Endothelial cell of umbilical vein (primary cell): ENCODE data around the gene DMRTB1. TPM values are rescaled to one million over a fixed set of nuclear protein-coding genes. Genes with fewer than 3 reads are reported as not detected.

Experiments
- BruUV-seq: library from RNA; stranded (reverse); fragments of 400-500 nt; replicated peaks from 2 replicates; lab custom pipeline; 2021; lab: Mats Ljungman, UMichigan
- CTCF ChIA-PET: fragments of 300-600, 350-600 bp; sonication (Branson Sonifier 250); formaldehyde crosslinking; loops from one replicate; lab custom pipeline; 2021; ENCODE audit warnings: antibody characterized with exemption, inconsistent platforms; lab: Charles Lee
- POLR2A ChIA-PET: fragments of 300-600, 350-600 bp; sonication (Branson Sonifier 250); formaldehyde crosslinking; loops from one replicate; lab custom pipeline; 2021; ENCODE audit warnings: antibody characterized with exemption, inconsistent platforms; lab: Charles Lee
- DNase-seq: peaks from one replicate; pipeline ENCODE4 v3.0.0-alpha.2; 2011; ENCODE audit warnings: low read depth, low spot score
- FAIRE-seq: peaks from 2 replicates; lab custom pipeline; 2011; peaks lifted over from hg19 to GRCh38; lab: Jason Lieb, UNC
- H2AFZ ChIP-seq: 2 replicates; pipeline ENCODE4 v1.6.0; 2012; ENCODE audit warnings: low read depth, low read length, control low read depth, inconsistent platforms
- H3K27ac ChIP-seq: 2 replicates; pipeline ENCODE4 v1.5.1; 2011; ENCODE audit warnings: low read depth, mild to moderate bottlenecking, control low read depth, low read length, moderate library complexity; ENCODE audit not compliant: insufficient read depth
- H3K27me3 ChIP-seq, 2 experiments: 2 replicates each; pipeline versions ENCODE4 v1.6.0 to v1.6.1; 2011; ENCODE audit warnings: low read length in 2 of 2, mixed read lengths in 1 of 2; ENCODE audit not compliant: control insufficient read depth in 2 of 2, insufficient read depth in 2 of 2
- H3K36me3 ChIP-seq, 2 experiments: 2 replicates in 1 of 2; 3 replicates in 1 of 2; pipeline ENCODE4 v1.5.1; 2011; ENCODE audit warnings: low read length in 2 of 2, mild to moderate bottlenecking in 1 of 2, moderate library complexity in 1 of 2; ENCODE audit not compliant: control insufficient read depth in 2 of 2, insufficient read depth in 2 of 2; ENCODE audit errors: extremely low read depth in 1 of 2
- H3K4me1 ChIP-seq: 3 replicates; pipeline ENCODE4 v1.5.1; 2011; ENCODE audit warnings: mild to moderate bottlenecking, low read length; ENCODE audit not compliant: control insufficient read depth, insufficient read depth; ENCODE audit errors: extremely low read depth
- H3K4me2 ChIP-seq: 2 replicates; pipeline ENCODE4 v1.6.1; 2011; ENCODE audit warnings: low read length, control low read depth, mixed read lengths; ENCODE audit not compliant: insufficient read depth
- H3K4me3 ChIP-seq, 3 experiments: fragments of 200-600 bp in 1 of 3; sonication (generic), shearing (Covaris generic) in 1 of 3; replicated peaks in 1 of 3; 2 replicates each; pipeline ENCODE4 v1.5.1; 2011 to 2016; ENCODE audit warnings: control low read depth in 3 of 3, low read length in 3 of 3, mild to moderate bottlenecking in 2 of 3, inconsistent platforms in 1 of 3, low read depth in 1 of 3, moderate library complexity in 1 of 3; ENCODE audit not compliant: insufficient read depth in 1 of 3
- H3K79me2 ChIP-seq: 2 replicates; pipeline ENCODE4 v1.6.0; 2012; ENCODE audit warnings: low read length, inconsistent platforms; ENCODE audit not compliant: control insufficient read depth, insufficient read depth
- H3K9ac ChIP-seq: replicated peaks from 2 replicates; pipeline ENCODE3; 2011; ENCODE audit warnings: low read length, control low read depth; ENCODE audit not compliant: insufficient read depth; ENCODE audit errors: extremely low read depth
- H3K9me1 ChIP-seq: replicated peaks from 3 replicates; pipeline ENCODE4 v1.6.0; 2011; ENCODE audit warnings: mild to moderate bottlenecking, low read length; ENCODE audit not compliant: control insufficient read depth, insufficient read depth; ENCODE audit errors: extremely low read depth
- H3K9me3 ChIP-seq: replicated peaks from 2 replicates; pipeline ENCODE4 v1.5.1; 2012; ENCODE audit warnings: low read length, inconsistent platforms; ENCODE audit not compliant: control insufficient read depth, insufficient read depth
- H4K20me1 ChIP-seq: replicated peaks from 2 replicates; pipeline ENCODE3; 2011; ENCODE audit warnings: mild to moderate bottlenecking, low read length; ENCODE audit not compliant: control insufficient read depth, insufficient read depth; ENCODE audit errors: extremely low read depth
- CTCF ChIP-seq, 2 donors: IDR thresholded peaks; 1 replicate in 1 of 2; 2 replicates in 1 of 2; pipeline ENCODE4 v1.5.1; 2011; ENCODE audit warnings: low read length in 2 of 2, mild to moderate bottlenecking in 2 of 2, moderate library complexity in 2 of 2, control low read depth in 1 of 2, inconsistent platforms in 1 of 2, low read depth in 1 of 2; ENCODE audit not compliant: insufficient read depth in 1 of 2; ENCODE audit errors: extremely low read depth in 1 of 2
- EZH2 ChIP-seq: IDR thresholded peaks from 2 replicates; pipeline ENCODE4 v1.6.1; 2012; ENCODE audit warnings: borderline replicate concordance, low read depth, mild to moderate bottlenecking, moderate library complexity, low read length, inconsistent platforms; ENCODE audit not compliant: severe bottlenecking
- FOS ChIP-seq: IDR thresholded peaks from 2 replicates; pipeline ENCODE4 v1.6.1; 2011; ENCODE audit warnings: mild to moderate bottlenecking, low read length, moderate library complexity, borderline replicate concordance; ENCODE audit not compliant: insufficient read depth
- GATA2 ChIP-seq: IDR thresholded peaks from 2 replicates; pipeline ENCODE4 v1.7.0; 2011; ENCODE audit warnings: low read depth, mild to moderate bottlenecking, moderate library complexity, mixed read lengths, low read length; ENCODE audit not compliant: insufficient read length, insufficient read depth
- JUN ChIP-seq: IDR thresholded peaks from 2 replicates; pipeline ENCODE4 v1.6.1; 2011; ENCODE audit warnings: borderline replicate concordance, low read depth; ENCODE audit not compliant: insufficient read length, insufficient read depth
- MYC ChIP-seq: IDR thresholded peaks from one replicate; pipeline ENCODE4 v1.6.1; 2011; ENCODE audit warnings: mild to moderate bottlenecking, low read depth, low read length
- POLR2A ChIP-seq: IDR thresholded peaks from 2 replicates; pipeline ENCODE4 v1.6.1; 2012; ENCODE audit warnings: low read depth, mild to moderate bottlenecking, control low read depth, low read length
- POLR2AphosphoS5 ChIP-seq: IDR thresholded peaks from 2 replicates; pipeline ENCODE4 v1.6.1; 2012; ENCODE audit warnings: low read depth, mild to moderate bottlenecking, control low read depth, low read length, moderate library complexity; ENCODE audit not compliant: insufficient read depth
- dilution Hi-C: fragments of 300-500 bp; cut with MboI; formaldehyde crosslinking; loops from one replicate; pipeline ENCODE4 v1.15.0; 2019; ENCODE audit warnings: low sequenced_read_pairs; ENCODE audit not compliant: extremely low pct_ligation_motif_present
- intact Hi-C: fragments of 100-400 bp; cut with micrococcal nuclease; formaldehyde crosslinking; loops from one replicate; pipeline ENCODE4 v1.10.0; 2022
- polyA plus RNA-seq, 4 experiments: library from polyadenylated mRNA; depleted of rRNA in 3 of 4; stranded (reverse) in 3 of 4; unstranded in 1 of 4; fragments of >200 nt; gene quantifications; 2 replicates each; pipeline versions ENCODE4 v1.2.1 to v1.2.3, GENCODE V29; 2011 to 2012; ENCODE audit warnings: missing spikeins in 1 of 4
- total RNA-seq: library from RNA; stranded (reverse); gene quantifications from 2 replicates; pipeline ENCODE4 v1.2.3, GENCODE V29; 2021
- TF ChIP-seq, protein P1 (sequence below): IDR thresholded peaks from 2 replicates; pipeline ENCODE4 v1.6.1; 2011; ENCODE audit not compliant: insufficient read depth, insufficient read length

DMRTB1 gene
- total and polyA plus RNA-seq, 2 donors (not counting 3 experiments of a cell fraction or from before 2014, with no cell fraction given), result not detected

- dilution Hi-C loops, result no loop called here
- no peak overlapping the region for H3K9ac ChIP-seq
- no peak overlapping the region for H3K4me2 ChIP-seq
- H3K36me3 ChIP-seq, result no peaks in the 10 kb centered on the region
- H3K9me3 ChIP-seq, result no peaks in the 10 kb centered on the region
- H3K79me2 ChIP-seq, result no peaks in the 10 kb centered on the region
- no peaks in the 10 kb centered on the region for H3K27me3 ChIP-seq
- no peaks in the 10 kb centered on the region for H4K20me1 ChIP-seq
- no peak for DNase-seq
- H3K4me3 ChIP-seq, result no peak overlapping the region
- H3K27ac ChIP-seq, result no peak overlapping the region
- H3K9me1 ChIP-seq, result no peaks in the 10 kb centered on the region
- TF ChIP-seq CTCF (IDR thresholded peaks at IDR 0.05; ENCODE audit: extremely low read depth in 1 of 2, insufficient read depth in 1 of 2, low read depth in 1 of 2, low read length in 2 of 2), result no peak
- no peak for TF ChIP-seq GATA2
- TF ChIP-seq POLR2A, result no peak
- no peak for TF ChIP-seq EZH2
- TF ChIP-seq, protein P1, sequence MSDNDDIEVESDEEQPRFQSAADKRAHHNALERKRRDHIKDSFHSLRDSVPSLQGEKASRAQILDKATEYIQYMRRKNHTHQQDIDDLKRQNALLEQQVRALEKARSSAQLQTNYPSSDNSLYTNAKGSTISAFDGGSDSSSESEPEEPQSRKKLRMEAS, result no peak
- no peak for TF ChIP-seq JUN
- TF ChIP-seq FOS, result no peak
- no peak for TF ChIP-seq MYC
- TF ChIP-seq POLR2AphosphoS5, result no peak
- H3K4me1 ChIP-seq, result no peaks in the 10 kb centered on the region
- POLR2A ChIA-PET, result no interaction called here
- intact Hi-C loops, result no loop called here
- no peak for FAIRE-seq
- CTCF ChIA-PET, result interaction anchor here (1.5 kb wide), 1 partner anchor 24 kb away, joined by 6 read pairs; no protein-coding TSS in a partner anchor
- no TSS peak for BruUV-seq
- no peak overlapping the region for H2AFZ ChIP-seq
Observed at GRCh38 chr1:53468374-53468773, 9.2 kb downstream of the DMRTB1 start.
